IMR-90 (cell line): ENCODE measurements around the gene SEMA3G. TPM values are rescaled to one million over a fixed set of nuclear protein-coding genes. Genes with fewer than 3 reads are reported as not detected.

ENCODE experiments used
- ATAC-seq: fragments of 200-7000 bp; cut with Tn5 transposase; 2 replicates; pipeline ENCODE4 v1.9.1; 2020; ENCODE audit warnings: low read depth, mild to moderate bottlenecking, moderate library complexity
- BruUV-seq: library from RNA; stranded (reverse); fragments of 400-500 nt; replicated peaks from 2 replicates; lab custom pipeline; 2021; lab: Mats Ljungman, UMichigan
- CTCF ChIA-PET: fragments of 300-600 bp; formaldehyde crosslinking; extraction: SDS; loops from one replicate; lab custom pipeline; 2021; ENCODE audit warnings: antibody characterized with exemption; lab: Yijun Ruan, JAX
- POLR2A ChIA-PET: fragments of 300-600 bp; sonication (Branson Sonifier 250); formaldehyde crosslinking; loops from one replicate; lab custom pipeline; 2022; ENCODE audit warnings: antibody characterized with exemption; ENCODE audit not compliant: unreplicated experiment; lab: Charles Lee
- DNase-seq: peaks from one replicate; pipeline ENCODE4 v3.0.0; 2013
- H2AFZ ChIP-seq: replicated peaks from 2 replicates; pipeline ENCODE3; 2013; ENCODE audit warnings: low read length, mild to moderate bottlenecking; ENCODE audit not compliant: poor library complexity
- H2AK5ac ChIP-seq: 2 replicates; pipeline ENCODE4 v1.6.1; 2013; ENCODE audit warnings: low read depth, low read length, inconsistent platforms
- H2AK9ac ChIP-seq: replicated peaks from 2 replicates; pipeline ENCODE3; 2013; ENCODE audit warnings: mild to moderate bottlenecking, low read depth, low read length, moderate library complexity; ENCODE audit not compliant: poor library complexity
- H2BK120ac ChIP-seq: 2 replicates; pipeline ENCODE4 v1.6.1; 2013; ENCODE audit warnings: low read depth, low read length, inconsistent platforms
- H2BK15ac ChIP-seq: 3 replicates; pipeline ENCODE4 v1.6.1; 2013; ENCODE audit warnings: low read depth, low read length, inconsistent platforms
- H2BK20ac ChIP-seq: 2 replicates; pipeline ENCODE4 v1.6.1; 2013; ENCODE audit warnings: low read depth, mild to moderate bottlenecking, inconsistent platforms, low read length, moderate library complexity
- H2BK5ac ChIP-seq: 2 replicates; pipeline ENCODE4 v1.6.1; 2013; ENCODE audit warnings: mild to moderate bottlenecking, low read depth, low read length, inconsistent platforms; ENCODE audit not compliant: poor library complexity, severe bottlenecking
- H3K14ac ChIP-seq: replicated peaks from 2 replicates; pipeline ENCODE4 v1.6.1; 2013; ENCODE audit warnings: low read depth, low read length, inconsistent platforms
- H3K18ac ChIP-seq: 2 replicates; pipeline ENCODE4 v1.6.1; 2013; ENCODE audit warnings: low read depth, low read length, control low read depth
- H3K23ac ChIP-seq: 2 replicates; pipeline ENCODE4 v1.6.1; 2013; ENCODE audit warnings: low read depth, low read length, inconsistent platforms
- H3K27ac ChIP-seq: 2 replicates; pipeline ENCODE4 v1.5.1; 2013; ENCODE audit warnings: mild to moderate bottlenecking, control low read depth, low read length; ENCODE audit not compliant: insufficient read depth
- H3K27me3 ChIP-seq: 2 replicates; pipeline ENCODE4 v1.6.1; 2013; ENCODE audit warnings: low read length; ENCODE audit not compliant: control insufficient read depth, insufficient read depth
- H3K36me3 ChIP-seq: 2 replicates; pipeline ENCODE4 v1.6.1; 2013; ENCODE audit warnings: low read length, mixed read lengths; ENCODE audit not compliant: control insufficient read depth, insufficient read depth
- H3K4ac ChIP-seq: 2 replicates; pipeline ENCODE4 v1.6.1; 2013; ENCODE audit warnings: low read depth, low read length, inconsistent platforms
- H3K4me1 ChIP-seq: 2 replicates; pipeline ENCODE4 v1.6.1; 2013; ENCODE audit warnings: low read length, mixed read lengths; ENCODE audit not compliant: control insufficient read depth, insufficient read depth
- H3K4me2 ChIP-seq: 2 replicates; pipeline ENCODE4 v1.6.1; 2013; ENCODE audit warnings: low read depth, mild to moderate bottlenecking, control low read depth, low read length, moderate library complexity
- H3K4me3 ChIP-seq: 2 replicates; pipeline ENCODE4 v1.5.1; 2013; ENCODE audit warnings: low read depth, mild to moderate bottlenecking, control low read depth, low read length, moderate library complexity; ENCODE audit not compliant: insufficient read depth
- H3K56ac ChIP-seq: 2 replicates; pipeline ENCODE4 v1.6.1; 2013; ENCODE audit warnings: low read length, inconsistent platforms; ENCODE audit not compliant: insufficient read depth; ENCODE audit errors: extremely low read depth
- H3K79me1 ChIP-seq, 2 experiments: 2 replicates each; pipeline ENCODE4 v1.6.1; 2013; ENCODE audit warnings: low read length in 2 of 2, inconsistent platforms in 1 of 2, low read depth in 1 of 2
- H3K9ac ChIP-seq: 2 replicates; pipeline ENCODE4 v1.6.1; 2013; ENCODE audit warnings: low read depth, low read length, control low read depth
- H3K9me1 ChIP-seq: 2 replicates; pipeline ENCODE4 v1.6.1; 2013; ENCODE audit warnings: low read length, inconsistent platforms; ENCODE audit not compliant: insufficient read depth
- H3K9me3 ChIP-seq: 2 replicates; pipeline ENCODE4 v1.6.1; 2013; ENCODE audit warnings: low read length; ENCODE audit not compliant: control insufficient read depth, insufficient read depth
- H4K20me1 ChIP-seq: 2 replicates; pipeline ENCODE4 v1.6.1; 2013; ENCODE audit warnings: low read length, inconsistent platforms; ENCODE audit not compliant: insufficient read depth
- H4K5ac ChIP-seq: 2 replicates; pipeline ENCODE4 v1.6.1; 2013; ENCODE audit warnings: mild to moderate bottlenecking, low read depth, low read length, control low read depth
- H4K8ac ChIP-seq, 2 experiments: 2 replicates each; pipeline ENCODE4 v1.6.1; 2013; ENCODE audit warnings: low read depth in 2 of 2, low read length in 2 of 2, control low read depth in 1 of 2, inconsistent platforms in 1 of 2
- H4K91ac ChIP-seq: 2 replicates; pipeline ENCODE4 v1.6.1; 2013; ENCODE audit warnings: low read depth, low read length, inconsistent platforms; ENCODE audit not compliant: insufficient read depth
- CEBPB ChIP-seq: IDR thresholded peaks from 2 replicates; pipeline ENCODE4 v1.6.1; 2012; ENCODE audit warnings: low read depth, low read length, improper control_type of control experiment
- MXI1 ChIP-seq: IDR thresholded peaks from 2 replicates; pipeline ENCODE4 v1.6.1; 2012; ENCODE audit warnings: low read depth, mild to moderate bottlenecking, low read length, moderate library complexity, borderline replicate concordance
- NFE2L2 ChIP-seq: fragments of 150-350 bp; IDR thresholded peaks from 2 replicates; pipeline ENCODE4 v1.6.1; 2016; ENCODE audit warnings: low read depth, mild to moderate bottlenecking, low read length
- WGBS, 2 experiments: methylation state at CpG; one replicate each; pipeline versions ENCODE4 v1.1.5 to v1.1.7; 2013; ENCODE audit warnings: missing lambda C conversion rate in 2 of 2; ENCODE audit not compliant: insufficient read length in 1 of 2; ENCODE audit errors: extremely low coverage in 2 of 2; 5-methylcytosine and 5-hydroxymethylcytosine counted together
- dilution Hi-C: fragments of 300-500 bp; cut with HindIII; formaldehyde crosslinking; loops from one replicate; pipeline ENCODE4 v1.14.3; 2018; ENCODE audit warnings: low sequenced_read_pairs; ENCODE audit not compliant: unreplicated experiment
- in situ Hi-C: fragments of 300-500 bp; cut with MboI; formaldehyde crosslinking; loops from 3 replicates; pipeline ENCODE4 v1.14.3; 2019; ENCODE audit warnings: low sequenced_read_pairs, inconsistent platforms, mixed read lengths
- intact Hi-C: fragments of 100-400 bp; cut with micrococcal nuclease; formaldehyde crosslinking; loops from 2 replicates; pipeline ENCODE4 v1.10.0; 2022
- polyA plus RNA-seq, 3 experiments: library from polyadenylated mRNA; depleted of rRNA; stranded (reverse); fragments of >200 nt; gene quantifications; 2 replicates each; pipeline ENCODE4 v1.2.3, GENCODE V29; 2012; ENCODE audit warnings: low replicate concordance in 1 of 3
- total RNA-seq: library from RNA; depleted of rRNA; stranded (reverse); fragments of >200 nt; gene quantifications from 2 replicates; pipeline ENCODE4 v1.2.3, GENCODE V29; 2012
- TF ChIP-seq, protein P1 (sequence below): fragments of 150-350 bp; IDR thresholded peaks from 2 replicates; pipeline ENCODE4 v1.6.1; 2017; ENCODE audit warnings: mild to moderate bottlenecking, antibody characterized with exemption, low read length, low read depth

Gene SEMA3G
- total and polyA plus RNA-seq, 2 of the 4 experiments (the other 2 are of a cell fraction), result 0.07 TPM; not detected in 1

- no peak for TF ChIP-seq NFE2L2
Measured at GRCh38 chr3:52431459-52432223, 13.3 kb downstream of the SEMA3G start (continued).

- no peak overlapping the region for H3K23ac ChIP-seq
- H2AK5ac ChIP-seq, result no peak overlapping the region
- H2AFZ ChIP-seq, result no peak overlapping the region
- POLR2A ChIA-PET, result no interaction called here
- H3K27ac ChIP-seq, result no peak overlapping the region
- no peak overlapping the region for H2AK9ac ChIP-seq
- TF ChIP-seq CEBPB, result no peak
- TF ChIP-seq MXI1, result no peak
- TF ChIP-seq, protein P1, sequence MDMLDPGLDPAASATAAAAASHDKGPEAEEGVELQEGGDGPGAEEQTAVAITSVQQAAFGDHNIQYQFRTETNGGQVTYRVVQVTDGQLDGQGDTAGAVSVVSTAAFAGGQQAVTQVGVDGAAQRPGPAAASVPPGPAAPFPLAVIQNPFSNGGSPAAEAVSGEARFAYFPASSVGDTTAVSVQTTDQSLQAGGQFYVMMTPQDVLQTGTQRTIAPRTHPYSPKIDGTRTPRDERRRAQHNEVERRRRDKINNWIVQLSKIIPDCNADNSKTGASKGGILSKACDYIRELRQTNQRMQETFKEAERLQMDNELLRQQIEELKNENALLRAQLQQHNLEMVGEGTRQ, result no peak
- no peak for ATAC-seq
- H3K36me3 ChIP-seq, result no peaks in the 10 kb centered on the region
- H3K4ac ChIP-seq, result no peak overlapping the region
- no peaks in the 10 kb centered on the region for H3K9me3 ChIP-seq
- no peak overlapping the region for H4K8ac ChIP-seq
- H3K4me1 ChIP-seq, result peaks cover 4% of the 10 kb centered on the region; the same call in 1 of the 2 replicates
- DNase-seq, result no peak
- dilution Hi-C loops (no loop called here), in situ Hi-C loops (no loop called here), intact Hi-C loops (no loop called here)
- no peak overlapping the region for H3K4me2 ChIP-seq
- no peak overlapping the region for H3K4me3 ChIP-seq
- H3K9ac ChIP-seq, result no peak overlapping the region
- no peak overlapping the region for H3K18ac ChIP-seq
- no peak overlapping the region for H4K5ac ChIP-seq
- H2BK5ac ChIP-seq, result no peak overlapping the region
- no peak overlapping the region for H4K91ac ChIP-seq
- H3K9me1 ChIP-seq, result no peaks in the 10 kb centered on the region
- no peak overlapping the region for H2BK15ac ChIP-seq
- H3K56ac ChIP-seq, result no peak overlapping the region
- no peak overlapping the region for H2BK20ac ChIP-seq
- CTCF ChIA-PET, result interaction anchor here (1.4 kb wide), 1 partner anchor 16 kb away, joined by 4 read pairs; no protein-coding TSS in a partner anchor
- no peak overlapping the region for H3K14ac ChIP-seq
- no peak overlapping the region for H2BK120ac ChIP-seq
- no CpG with 5 or more reads among the region's 9 CpGs for WGBS, 2 experiments
- peaks cover 22% of the 10 kb centered on the region for H3K27me3 ChIP-seq
- H3K79me1 ChIP-seq, result no peaks in the 10 kb centered on the region
- BruUV-seq, result no TSS peak
- no peaks in the 10 kb centered on the region for H4K20me1 ChIP-seq
Measured at GRCh38 chr3:52430416-52430810, 14.5 kb downstream of the SEMA3G start.
